ENCODE data around the gene NUP214.
A peak's percentile ranks its signal among the peaks of the same experiment; 100 is the strongest.

Gene NUP214

GRCh38 chr9:131096269-131097125, 28.9 kb upstream of the NUP214 start, which contains the start of gene AIF1L (continued):
- TF ChIP-seq ZBTB26 (tag by site-specific recombination; optimal IDR thresholded peaks at IDR 0.05) (peak; percentile 98), ZNF157 (tag by site-specific recombination; IDR thresholded peaks at IDR 0.05) (no peak), ZNF10 (tag by site-specific recombination; IDR thresholded peaks at IDR 0.05) (no peak), ZNF169 (tag by site-specific recombination; IDR thresholded peaks at IDR 0.05) (no peak), ZNF664 (tag by site-specific recombination; IDR thresholded peaks at IDR 0.05) (no peak), ZFP3 (tag by site-specific recombination; IDR thresholded peaks at IDR 0.05; ENCODE audit: low read depth) (no peak), ZNF280C (tag by site-specific recombination; IDR thresholded peaks at IDR 0.05) (no peak), ZNF221 (tag by site-specific recombination; IDR thresholded peaks at IDR 0.05; ENCODE audit: borderline replicate concordance) (no peak), ZNF114 (tag by site-specific recombination; IDR thresholded peaks at IDR 0.05) (no peak), ZNF184 (tag by site-specific recombination; IDR thresholded peaks at IDR 0.05) (0 out of 2 replicates have a peak, but pooled peaks have one; percentile 53), ZBTB44 (tag by site-specific recombination; IDR thresholded peaks at IDR 0.05) (peak; percentile 89), ZNF121 (tag by site-specific recombination; IDR thresholded peaks at IDR 0.05) (no peak), IKZF3 (tag by site-specific recombination; IDR thresholded peaks at IDR 0.05) (peak; percentile 7; the same call in 1 of the 2 replicates), ZNF423 (tag by site-specific recombination; IDR thresholded peaks at IDR 0.05) (no peak), HOXD13 (CRISPR knock-in tag; IDR thresholded peaks at IDR 0.05; ENCODE audit: borderline replicate concordance) (no peak), ZBTB6 (tag by site-specific recombination; IDR thresholded peaks at IDR 0.05) (no peak), ZNF76 (tag by site-specific recombination; IDR thresholded peaks at IDR 0.05; ENCODE audit: borderline replicate concordance, low read depth) (no peak), ZNF426 (tag by site-specific recombination; IDR thresholded peaks at IDR 0.05) (no peak), HOXC10 (CRISPR knock-in tag; IDR thresholded peaks at IDR 0.05) (no peak), ZNF311 (tag by site-specific recombination; IDR thresholded peaks at IDR 0.05; ENCODE audit: borderline replicate concordance) (no peak), ZNF394 (tag by site-specific recombination; IDR thresholded peaks at IDR 0.05; ENCODE audit: borderline replicate concordance) (no peak), KLF8 (tag by site-specific recombination; IDR thresholded peaks at IDR 0.05) (peak; percentile 58; the same call in 1 of the 2 replicates), ZNF274 (IDR thresholded peaks at IDR 0.05; ENCODE audit: low read length) (no peak), ZNF274 (tag by site-specific recombination; IDR thresholded peaks at IDR 0.05; ENCODE audit: borderline replicate concordance) (no peak), ZNF621 (tag by site-specific recombination; IDR thresholded peaks at IDR 0.05) (no peak), ZNF677 (tag by site-specific recombination; IDR thresholded peaks at IDR 0.05) (no peak), ZNF248 (tag by site-specific recombination; IDR thresholded peaks at IDR 0.05) (no peak), GLIS2 (tag by site-specific recombination; IDR thresholded peaks at IDR 0.05) (peak; percentile 85; the same call in 1 of the 2 replicates), FEZF1 (tag by site-specific recombination; IDR thresholded peaks at IDR 0.05) (no peak), ZNF768 (tag by site-specific recombination; IDR thresholded peaks at IDR 0.05) (no peak), ZNF544 (tag by site-specific recombination; IDR thresholded peaks at IDR 0.05) (no peak)
- TF ChIP-seq, protein P1, sequence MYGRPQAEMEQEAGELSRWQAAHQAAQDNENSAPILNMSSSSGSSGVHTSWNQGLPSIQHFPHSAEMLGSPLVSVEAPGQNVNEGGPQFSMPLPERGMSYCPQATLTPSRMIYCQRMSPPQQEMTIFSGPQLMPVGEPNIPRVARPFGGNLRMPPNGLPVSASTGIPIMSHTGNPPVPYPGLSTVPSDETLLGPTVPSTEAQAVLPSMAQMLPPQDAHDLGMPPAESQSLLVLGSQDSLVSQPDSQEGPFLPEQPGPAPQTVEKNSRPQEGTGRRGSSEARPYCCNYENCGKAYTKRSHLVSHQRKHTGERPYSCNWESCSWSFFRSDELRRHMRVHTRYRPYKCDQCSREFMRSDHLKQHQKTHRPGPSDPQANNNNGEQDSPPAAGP (tag by site-specific recombination; IDR thresholded peaks at IDR 0.05), result 0 out of 2 replicates have a peak, but pooled peaks have one; percentile 56
